Neural progenitor cell (in vitro differentiated cells): ENCODE measurements around the gene METTL25B. TPM values are rescaled to one million over a fixed set of nuclear protein-coding genes. Genes with fewer than 3 reads are reported as not detected.
A peak's percentile ranks its signal among the peaks of the same experiment; 100 is the strongest.

ENCODE experiments used
- DNase-seq: peaks from one replicate; pipeline ENCODE4 v3.0.0-alpha.2; 2016; ENCODE audit warnings: low spot score
- H2AFZ ChIP-seq: fragments of 200-600 bp; sonication (generic); replicated peaks from 2 replicates; pipeline ENCODE4 v1.6.1; 2016; ENCODE audit warnings: antibody characterized with exemption
- H3F3A ChIP-seq: fragments of 200-600 bp; sonication (generic); 2 replicates; pipeline ENCODE4 v1.6.1; 2016; ENCODE audit warnings: antibody characterized with exemption, low read depth
- H3K27ac ChIP-seq: fragments of 200-600 bp; sonication (generic); 2 replicates; pipeline ENCODE4 v1.5.1; 2016; ENCODE audit warnings: mild to moderate bottlenecking
- H3K27me3 ChIP-seq: fragments of 200-600 bp; sonication (generic); 2 replicates; pipeline ENCODE4 v1.6.1; 2016; ENCODE audit warnings: mild to moderate bottlenecking, moderate library complexity
- H3K36me3 ChIP-seq: fragments of 200-600 bp; sonication (generic); 2 replicates; pipeline ENCODE4 v1.5.1; 2016
- H3K4me1 ChIP-seq: fragments of 200-600 bp; sonication (generic); 2 replicates; pipeline ENCODE4 v1.6.1; 2016; ENCODE audit warnings: mixed run types
- H3K4me2 ChIP-seq: fragments of 200-600 bp; sonication (generic); 2 replicates; pipeline ENCODE4 v1.6.1; 2016
- H3K4me3 ChIP-seq: fragments of 200-600 bp; sonication (generic); 2 replicates; pipeline ENCODE4 v1.5.1; 2016
- H3K79me2 ChIP-seq: fragments of 200-600 bp; sonication (generic); 2 replicates; pipeline ENCODE4 v1.6.1; 2016; ENCODE audit warnings: low read depth
- H3K9ac ChIP-seq: fragments of 200-600 bp; sonication (generic); 2 replicates; pipeline ENCODE4 v1.6.1; 2016
- H3K9me3 ChIP-seq: fragments of 200-600 bp; sonication (generic); 2 replicates; pipeline ENCODE4 v1.5.1; 2016; ENCODE audit warnings: low read depth
- H4K20me1 ChIP-seq: fragments of 200-600 bp; sonication (generic); 2 replicates; pipeline ENCODE4 v1.6.1; 2016; ENCODE audit warnings: low read depth
- H3K27ac Mint-ChIP-seq: 3 replicates; pipeline ENCODE4 v1.8.0; 2021; ENCODE audit warnings: mixed read lengths
- H3K27me3 Mint-ChIP-seq: 2 replicates; pipeline ENCODE4 v1.8.0; 2022; ENCODE audit warnings: low read depth, mild to moderate bottlenecking, inconsistent platforms, moderate library complexity, mixed read lengths; ENCODE audit not compliant: insufficient read depth
- H3K36me3 Mint-ChIP-seq: 3 replicates; pipeline ENCODE4 v1.8.0; 2021; ENCODE audit warnings: mixed read lengths
- H3K4me1 Mint-ChIP-seq: 3 replicates; pipeline ENCODE4 v1.8.0; 2021; ENCODE audit warnings: mixed read lengths
- H3K4me3 Mint-ChIP-seq: 3 replicates; pipeline ENCODE4 v1.8.0; 2021; ENCODE audit warnings: mild to moderate bottlenecking, moderate library complexity, mixed read lengths
- H3K9me3 Mint-ChIP-seq: 3 replicates; pipeline ENCODE4 v1.8.0; 2020; ENCODE audit warnings: mixed read lengths
- EZH2 ChIP-seq: fragments of 200-600 bp; sonication (generic); IDR thresholded peaks from 2 replicates; pipeline ENCODE4 v1.6.1; 2017; ENCODE audit warnings: antibody characterized with exemption, mild to moderate bottlenecking, moderate library complexity
- EZH2phosphoT487 ChIP-seq: fragments of 200-600 bp; sonication (generic); IDR thresholded peaks from 2 replicates; pipeline ENCODE4 v1.6.1; 2017; ENCODE audit warnings: antibody characterized with exemption
- total RNA-seq: library from RNA; depleted of rRNA; stranded (reverse); fragments of >200 nt; gene quantifications from 2 replicates; pipeline ENCODE4 v1.2.3, GENCODE V29; 2015; ENCODE audit warnings: low replicate concordance
- TF ChIP-seq, protein P1 (sequence below): fragments of 200-600 bp; sonication (generic); IDR thresholded peaks from 2 replicates; pipeline ENCODE4 v1.5.1; 2017; ENCODE audit warnings: antibody characterized with exemption, mild to moderate bottlenecking

METTL25B gene
- total RNA-seq, 1 donor from 2014 or later = 21.4 TPM

DNA sequence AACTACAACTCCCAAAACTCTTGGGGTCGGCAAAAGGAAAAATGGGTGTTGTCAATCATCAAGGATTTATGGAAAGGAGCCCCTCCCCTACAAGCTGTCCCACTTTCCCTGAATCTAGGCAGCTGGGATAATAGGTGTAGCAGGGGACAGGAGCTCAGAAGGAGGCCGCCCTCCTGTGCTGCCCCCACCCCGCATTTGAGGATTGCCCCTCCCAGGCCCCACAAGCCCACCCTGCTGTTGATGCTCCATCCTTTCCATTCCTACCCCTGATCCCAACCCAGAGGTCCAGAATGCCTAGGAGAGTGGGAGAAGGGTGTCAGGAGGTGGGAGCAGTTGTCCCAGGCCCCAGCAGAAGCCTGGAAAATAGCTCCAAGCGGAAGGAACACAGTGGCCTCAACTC, 14.5 kb downstream of the METTL25B start:
- no peaks in the 10 kb centered on the region for H3K36me3 ChIP-seq

DNA sequence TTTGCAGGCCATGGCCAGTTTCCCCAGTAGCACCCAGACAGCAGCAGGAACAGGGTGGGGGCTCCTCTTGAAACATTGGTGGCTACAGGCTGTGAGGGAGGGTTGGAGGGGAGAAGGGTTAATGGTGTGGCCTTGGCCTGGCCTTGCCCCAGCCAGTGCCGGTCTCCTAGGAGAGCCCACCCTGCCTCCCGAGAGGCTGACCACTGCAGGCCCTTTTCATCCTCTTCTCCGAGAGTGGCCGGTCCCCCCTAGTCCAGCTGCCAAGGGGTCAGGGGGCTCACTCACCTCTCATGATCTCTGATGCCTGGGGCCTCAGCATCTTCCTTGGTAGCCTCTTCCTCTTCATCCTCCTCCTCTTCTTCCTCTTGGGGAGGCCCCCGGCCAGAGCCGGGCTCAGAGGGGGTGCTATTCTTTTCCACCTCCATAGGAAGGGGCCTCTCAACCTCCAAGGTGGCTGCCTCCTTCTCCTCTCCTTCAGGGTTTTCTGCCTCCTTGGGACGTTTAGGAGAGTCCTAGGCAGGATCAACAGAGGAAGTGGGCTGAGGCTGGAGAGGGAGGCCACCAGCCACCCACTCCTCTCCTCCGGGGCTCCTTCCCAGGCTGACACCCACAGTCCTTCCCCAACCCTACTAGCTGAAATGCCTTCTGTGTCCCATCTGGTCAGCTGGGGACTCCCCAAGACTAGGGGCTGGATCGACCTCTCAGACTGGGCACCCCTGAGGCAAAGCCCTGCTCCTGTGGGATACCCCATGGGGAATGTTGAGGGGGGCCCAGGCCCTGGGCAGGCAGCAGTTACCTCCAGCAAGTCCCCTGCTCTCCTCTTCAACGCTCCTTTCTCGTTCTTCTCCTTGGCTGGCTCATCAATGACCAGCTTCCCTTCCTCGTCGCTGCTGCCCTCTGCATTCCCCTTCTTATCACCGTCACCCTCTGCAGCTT, 15.4 kb downstream of the METTL25B start:
- H4K20me1 ChIP-seq = peaks cover 17% of the 10 kb centered on the region
- H3K9ac ChIP-seq = no peak overlapping the region
- no peak overlapping the region for H3K4me3 ChIP-seq
- no peak for DNase-seq
- peaks cover 36% of the 10 kb centered on the region for H3K4me1 ChIP-seq
- H3K79me2 ChIP-seq = peaks cover 66% of the 10 kb centered on the region
- Mint-ChIP-seq H3K9me3 (no peaks in the 10 kb centered on the region), H3K4me3 (no peak overlapping the region), H3K36me3 (peaks cover 15% of the 10 kb centered on the region), H3K4me1 (peaks cover 51% of the 10 kb centered on the region), H3K27me3 (peaks cover 2% of the 10 kb centered on the region), H3K27ac (no peak overlapping the region)
- TF ChIP-seq EZH2 = no peak
- TF ChIP-seq, protein P1, sequence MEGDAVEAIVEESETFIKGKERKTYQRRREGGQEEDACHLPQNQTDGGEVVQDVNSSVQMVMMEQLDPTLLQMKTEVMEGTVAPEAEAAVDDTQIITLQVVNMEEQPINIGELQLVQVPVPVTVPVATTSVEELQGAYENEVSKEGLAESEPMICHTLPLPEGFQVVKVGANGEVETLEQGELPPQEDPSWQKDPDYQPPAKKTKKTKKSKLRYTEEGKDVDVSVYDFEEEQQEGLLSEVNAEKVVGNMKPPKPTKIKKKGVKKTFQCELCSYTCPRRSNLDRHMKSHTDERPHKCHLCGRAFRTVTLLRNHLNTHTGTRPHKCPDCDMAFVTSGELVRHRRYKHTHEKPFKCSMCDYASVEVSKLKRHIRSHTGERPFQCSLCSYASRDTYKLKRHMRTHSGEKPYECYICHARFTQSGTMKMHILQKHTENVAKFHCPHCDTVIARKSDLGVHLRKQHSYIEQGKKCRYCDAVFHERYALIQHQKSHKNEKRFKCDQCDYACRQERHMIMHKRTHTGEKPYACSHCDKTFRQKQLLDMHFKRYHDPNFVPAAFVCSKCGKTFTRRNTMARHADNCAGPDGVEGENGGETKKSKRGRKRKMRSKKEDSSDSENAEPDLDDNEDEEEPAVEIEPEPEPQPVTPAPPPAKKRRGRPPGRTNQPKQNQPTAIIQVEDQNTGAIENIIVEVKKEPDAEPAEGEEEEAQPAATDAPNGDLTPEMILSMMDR = no peak
- no peak for TF ChIP-seq EZH2phosphoT487
- no peak overlapping the region for H2AFZ ChIP-seq
- no peaks in the 10 kb centered on the region for H3K27me3 ChIP-seq
- H3K4me2 ChIP-seq = no peak overlapping the region
- peaks cover 77% of the 10 kb centered on the region for H3F3A ChIP-seq
- H3K36me3 ChIP-seq = no peaks in the 10 kb centered on the region
- H3K27ac ChIP-seq = no peak overlapping the region
- no peaks in the 10 kb centered on the region for H3K9me3 ChIP-seq

More for the DNA sequence above, 14.5 kb downstream of the METTL25B start:
- H3K4me3 Mint-ChIP-seq = no peak overlapping the region
- Histone ChIP-seq H3K9ac (no peak overlapping the region), H3K27me3 (no peaks in the 10 kb centered on the region), H3F3A (peaks cover 69% of the 10 kb centered on the region), H3K4me3 (no peak overlapping the region), H4K20me1 (peaks cover 15% of the 10 kb centered on the region), H3K4me2 (no peak overlapping the region), H3K79me2 (peaks cover 57% of the 10 kb centered on the region), H3K9me3 (no peaks in the 10 kb centered on the region), H3K4me1 (peaks cover 28% of the 10 kb centered on the region), H3K27ac (peak overlapping the region; percentile 52), H2AFZ (no peak overlapping the region)
- no peaks in the 10 kb centered on the region for H3K9me3 Mint-ChIP-seq
- H3K36me3 Mint-ChIP-seq = peaks cover 15% of the 10 kb centered on the region
- H3K27me3 Mint-ChIP-seq = peaks cover 2% of the 10 kb centered on the region
- peaks cover 46% of the 10 kb centered on the region for H3K4me1 Mint-ChIP-seq
- DNase-seq = no peak
- TF ChIP-seq EZH2 (no peak), EZH2phosphoT487 (no peak)
- TF ChIP-seq, protein P1 = no peak
- H3K27ac Mint-ChIP-seq = peak overlapping the region; percentile 37

DNA sequence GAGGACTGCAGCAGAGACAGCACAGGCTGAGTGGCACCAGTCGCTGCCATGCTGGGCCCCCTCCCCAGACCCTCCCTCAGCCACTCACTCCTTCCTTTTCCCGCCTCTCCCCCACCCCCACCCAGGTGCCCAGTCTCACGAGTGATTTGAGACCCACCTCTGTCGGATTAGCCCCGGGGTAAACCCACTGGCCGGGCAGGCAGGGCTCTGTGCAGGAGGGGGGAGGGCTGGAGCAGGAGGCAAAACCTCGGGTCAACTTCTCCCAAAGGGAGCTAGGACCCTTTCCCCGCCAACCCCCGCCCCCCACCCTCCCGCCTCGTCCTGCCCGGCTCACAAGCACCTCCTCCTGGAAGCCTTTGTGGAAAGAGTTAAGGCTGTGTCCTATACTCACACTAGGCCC, 16.1 kb downstream of the METTL25B start:
- Histone ChIP-seq H3F3A (peaks cover 83% of the 10 kb centered on the region), H3K27me3 (no peaks in the 10 kb centered on the region), H3K4me3 (no peak overlapping the region), H3K27ac (no peak overlapping the region), H3K79me2 (peaks cover 70% of the 10 kb centered on the region), H2AFZ (no peak overlapping the region), H3K36me3 (no peaks in the 10 kb centered on the region), H4K20me1 (peaks cover 24% of the 10 kb centered on the region), H3K4me1 (peaks cover 43% of the 10 kb centered on the region), H3K9ac (no peak overlapping the region), H3K9me3 (no peaks in the 10 kb centered on the region), H3K4me2 (no peak overlapping the region)
- Mint-ChIP-seq H3K4me1 (peaks cover 55% of the 10 kb centered on the region), H3K27ac (no peak overlapping the region), H3K27me3 (peaks cover 2% of the 10 kb centered on the region), H3K36me3 (peaks cover 15% of the 10 kb centered on the region), H3K4me3 (peak overlapping the region; percentile 23), H3K9me3 (no peaks in the 10 kb centered on the region)
- TF ChIP-seq EZH2phosphoT487 (no peak), EZH2 (no peak)
- TF ChIP-seq, protein P1 = no peak
- DNase-seq = no peak
